ENCODE data around the gene YWHAE.

DNA sequence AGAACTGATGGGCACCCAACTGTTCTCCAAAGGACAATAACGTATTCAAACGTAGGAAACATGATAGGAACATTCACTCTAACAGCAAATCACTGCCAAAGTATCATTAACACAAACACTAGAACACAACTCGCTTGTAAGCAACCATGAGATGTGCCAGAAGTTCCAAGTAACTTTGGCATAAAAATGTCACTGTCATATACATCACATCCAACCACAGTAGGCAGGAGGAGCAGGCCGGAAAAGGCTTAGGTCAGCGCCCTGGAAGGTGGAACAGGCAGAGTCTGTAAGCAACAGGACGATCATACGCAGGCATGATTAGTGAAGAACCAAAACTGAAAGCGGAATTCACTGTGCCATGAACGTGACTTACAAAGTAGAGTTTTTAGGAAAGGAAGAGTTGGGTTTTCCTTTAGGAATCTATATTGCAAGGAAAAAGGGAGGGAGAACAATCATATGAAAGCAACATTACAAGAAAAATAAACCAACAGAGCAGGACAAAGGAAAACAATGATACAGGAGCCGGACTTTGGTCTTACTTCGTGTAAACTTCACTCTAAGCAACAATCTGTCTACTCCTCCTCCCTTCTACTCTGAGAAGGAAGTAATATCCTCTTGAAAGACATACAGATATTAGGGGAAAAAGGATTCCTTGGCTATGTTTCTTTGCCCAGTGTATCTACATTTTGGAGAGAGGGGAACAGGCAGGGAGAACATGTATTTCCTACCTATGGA, 52.3 kb downstream of the YWHAE start:
- TF ChIP-seq, protein P1, sequence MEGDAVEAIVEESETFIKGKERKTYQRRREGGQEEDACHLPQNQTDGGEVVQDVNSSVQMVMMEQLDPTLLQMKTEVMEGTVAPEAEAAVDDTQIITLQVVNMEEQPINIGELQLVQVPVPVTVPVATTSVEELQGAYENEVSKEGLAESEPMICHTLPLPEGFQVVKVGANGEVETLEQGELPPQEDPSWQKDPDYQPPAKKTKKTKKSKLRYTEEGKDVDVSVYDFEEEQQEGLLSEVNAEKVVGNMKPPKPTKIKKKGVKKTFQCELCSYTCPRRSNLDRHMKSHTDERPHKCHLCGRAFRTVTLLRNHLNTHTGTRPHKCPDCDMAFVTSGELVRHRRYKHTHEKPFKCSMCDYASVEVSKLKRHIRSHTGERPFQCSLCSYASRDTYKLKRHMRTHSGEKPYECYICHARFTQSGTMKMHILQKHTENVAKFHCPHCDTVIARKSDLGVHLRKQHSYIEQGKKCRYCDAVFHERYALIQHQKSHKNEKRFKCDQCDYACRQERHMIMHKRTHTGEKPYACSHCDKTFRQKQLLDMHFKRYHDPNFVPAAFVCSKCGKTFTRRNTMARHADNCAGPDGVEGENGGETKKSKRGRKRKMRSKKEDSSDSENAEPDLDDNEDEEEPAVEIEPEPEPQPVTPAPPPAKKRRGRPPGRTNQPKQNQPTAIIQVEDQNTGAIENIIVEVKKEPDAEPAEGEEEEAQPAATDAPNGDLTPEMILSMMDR (IDR thresholded peaks at IDR 0.05): no peak
- no peak for TF ChIP-seq POLR2A (IDR thresholded peaks at IDR 0.05)
